Liver (tissue), 9 donors: ENCODE results near the gene PYCARD. TPM values are rescaled to one million over a fixed set of nuclear protein-coding genes. Genes with fewer than 3 reads are reported as not detected.

Experiments used
- DNase-seq: peaks from one replicate; pipeline ENCODE4 v3.0.0-alpha.2; 2017; ENCODE audit warnings: low spot score
- H3K27ac ChIP-seq, 2 donors: one replicate each; pipeline ENCODE4 v1.7.0; 2013; ENCODE audit warnings: inconsistent platforms in 2 of 2, low read length in 2 of 2, control low read depth in 1 of 2, low read depth in 1 of 2, mild to moderate bottlenecking in 1 of 2
- H3K27me3 ChIP-seq, 4 donors: one replicate each; pipeline versions ENCODE4 v1.6.1 to v1.7.0; 2013; ENCODE audit warnings: low read length in 3 of 4, inconsistent platforms in 1 of 4, mild to moderate bottlenecking in 1 of 4, moderate library complexity in 1 of 4; ENCODE audit not compliant: control insufficient read depth in 4 of 4, insufficient read depth in 4 of 4
- H3K36me3 ChIP-seq, 4 donors: one replicate each; pipeline versions ENCODE4 v1.6.1 to v1.7.0; 2013; ENCODE audit warnings: low read length in 3 of 4, mild to moderate bottlenecking in 3 of 4, low read depth in 1 of 4, moderate library complexity in 1 of 4; ENCODE audit not compliant: control insufficient read depth in 4 of 4, insufficient read depth in 3 of 4
- H3K4me1 ChIP-seq, 4 donors: one replicate each; pipeline versions ENCODE4 v1.6.1 to v1.7.0; 2013; ENCODE audit warnings: low read length in 3 of 4, mild to moderate bottlenecking in 3 of 4, moderate library complexity in 1 of 4; ENCODE audit not compliant: control insufficient read depth in 4 of 4, insufficient read depth in 4 of 4
- H3K4me3 ChIP-seq, 3 donors: one replicate each; pipeline versions ENCODE4 v1.6.1 to v1.7.0; 2013; ENCODE audit warnings: low read length in 3 of 3, control low read depth in 1 of 3, low read depth in 1 of 3, mild to moderate bottlenecking in 1 of 3
- H3K9ac ChIP-seq, 2 donors: one replicate each; pipeline ENCODE4 v1.7.0; 2013; ENCODE audit warnings: low read length in 2 of 2, mild to moderate bottlenecking in 2 of 2, moderate library complexity in 2 of 2, control low read depth in 1 of 2, low read depth in 1 of 2
- H3K9me3 ChIP-seq, 4 donors: one replicate each; pipeline versions ENCODE4 v1.6.1 to v1.7.0; 2013; ENCODE audit warnings: low read length in 3 of 4; ENCODE audit not compliant: control insufficient read depth in 4 of 4
- EGR1 ChIP-seq, 2 donors: IDR thresholded peaks; 2 replicates each; pipeline ENCODE4 v1.6.1; 2016 to 2018; ENCODE audit warnings: antibody characterized with exemption in 2 of 2, low read depth in 2 of 2
- FOXA1 ChIP-seq: IDR thresholded peaks from 2 replicates; pipeline ENCODE4 v1.6.1; 2016; ENCODE audit warnings: antibody characterized with exemption
- FOXA2 ChIP-seq: IDR thresholded peaks from 2 replicates; pipeline ENCODE4 v1.6.1; 2016; ENCODE audit warnings: antibody characterized with exemption
- GABPA ChIP-seq, 2 donors: IDR thresholded peaks in 1 of 2; conservative IDR thresholded peaks in 1 of 2; 2 replicates each; pipeline ENCODE4 v1.6.1; 2016; ENCODE audit warnings: antibody characterized with exemption in 2 of 2, mild to moderate bottlenecking in 1 of 2, moderate library complexity in 1 of 2
- HNF4A ChIP-seq, 2 donors: conservative IDR thresholded peaks; 2 replicates each; pipeline ENCODE4 v1.6.1; 2016; ENCODE audit warnings: antibody characterized with exemption in 2 of 2, mild to moderate bottlenecking in 2 of 2
- HNF4G ChIP-seq: IDR thresholded peaks from 2 replicates; pipeline ENCODE4 v1.6.1; 2016; ENCODE audit warnings: antibody characterized with exemption
- JUND ChIP-seq, 2 donors: IDR thresholded peaks; 2 replicates each; pipeline ENCODE4 v1.6.1; 2016; ENCODE audit warnings: antibody characterized with exemption in 2 of 2
- MAX ChIP-seq: IDR thresholded peaks from 2 replicates; pipeline ENCODE4 v1.6.1; 2016; ENCODE audit warnings: antibody characterized with exemption
- NR2F2 ChIP-seq: IDR thresholded peaks from 2 replicates; pipeline ENCODE4 v1.6.1; 2016; ENCODE audit warnings: antibody characterized with exemption
- RAD21 ChIP-seq, 2 donors: IDR thresholded peaks; 2 replicates each; pipeline ENCODE4 v1.6.1; 2016; ENCODE audit warnings: antibody characterized with exemption in 2 of 2, mild to moderate bottlenecking in 2 of 2
- RXRA ChIP-seq, 2 donors: IDR thresholded peaks; 2 replicates each; pipeline ENCODE4 v1.6.1; 2017 to 2018; ENCODE audit warnings: antibody characterized with exemption in 2 of 2, mild to moderate bottlenecking in 1 of 2
- SP1 ChIP-seq: IDR thresholded peaks from 2 replicates; pipeline ENCODE4 v1.6.1; 2018; ENCODE audit warnings: antibody characterized with exemption, mild to moderate bottlenecking
- TAF1 ChIP-seq: conservative IDR thresholded peaks from 2 replicates; pipeline ENCODE4 v1.6.1; 2016; ENCODE audit warnings: antibody characterized with exemption, mild to moderate bottlenecking
- YY1 ChIP-seq: IDR thresholded peaks from 2 replicates; pipeline ENCODE4 v1.6.1; 2016; ENCODE audit warnings: antibody characterized with exemption, mild to moderate bottlenecking
- ZBTB33 ChIP-seq: IDR thresholded peaks from 2 replicates; pipeline ENCODE4 v1.6.1; 2016; ENCODE audit warnings: antibody characterized with exemption
- WGBS: extraction: QIAGEN DNeasy Blood & Tissue Kit; methylation state at CpG from one replicate; pipeline ENCODE4 v1.1.7; 2013; 5-methylcytosine and 5-hydroxymethylcytosine counted together
- polyA plus RNA-seq, 2 donors: library from polyadenylated mRNA; stranded (reverse) in 1 of 2; unstranded in 1 of 2; fragments of 200-250 nt in 1 of 2; fragments of >200 nt in 1 of 2; fragmentation: Nextera tagmentation in 1 of 2; extraction: Ambion mirVana in 1 of 2; gene quantifications; one replicate each; pipeline versions ENCODE4 v1.2.1 to v1.2.3, GENCODE V29; 2013 to 2015
- total RNA-seq, 2 donors: library from RNA; depleted of rRNA; stranded (reverse); fragments of >200 nt; gene quantifications; one replicate each; pipeline ENCODE4 v1.2.3, GENCODE V29; 2014
- TF ChIP-seq, protein P1 (sequence below): IDR thresholded peaks from 2 replicates; pipeline ENCODE4 v1.6.1; 2016; ENCODE audit warnings: antibody characterized with exemption
- TF ChIP-seq, protein P2 (sequence below): fragments of 150-350 bp; IDR thresholded peaks from 2 replicates; pipeline ENCODE4 v1.5.1; 2017; ENCODE audit warnings: improper control_type of control experiment, low read depth, low read length; ENCODE audit not compliant: missing input control
- donor health status: healthy.
- donor health status: healthy.
- donor health status: healthy.
- donor health status: healthy.
- donor health status: healthy.

Gene PYCARD
- total and polyA plus RNA-seq, 4 donors, result 6.7 to 35.9 (median 10.8) TPM

DNA sequence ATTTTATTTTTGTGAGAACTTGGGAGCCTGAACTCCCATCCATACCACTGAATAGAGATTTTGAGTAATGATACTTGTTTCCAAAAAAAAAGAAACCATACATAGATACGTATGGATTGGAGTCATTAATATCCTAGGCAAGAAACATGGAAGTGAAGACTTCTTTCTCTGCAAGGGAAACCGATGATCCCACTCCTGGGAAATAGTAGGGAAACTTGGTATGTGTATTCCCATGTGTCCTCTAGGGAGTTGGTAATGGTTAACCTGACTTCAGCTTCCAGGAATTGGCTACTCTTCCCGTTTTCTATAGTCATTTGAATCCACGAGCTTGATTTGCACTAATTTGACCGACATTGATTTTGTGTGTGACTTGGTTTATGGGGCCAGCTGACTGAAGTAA, 17.2 kb downstream of the PYCARD start:
- H3K27ac ChIP-seq, result no peak overlapping the region
- no peak overlapping the region for H3K9ac ChIP-seq
- no peak for TF ChIP-seq FOXA2
- no peak for TF ChIP-seq EGR1 (IDR thresholded peaks at IDR 0.05; ENCODE audit: low read depth in 2 of 2)
- no peak for TF ChIP-seq GABPA (IDR thresholded peaks at IDR 0.05 in 1 of 2, conservative IDR thresholded peaks at IDR 0.05 in 1 of 2)
- no peak for TF ChIP-seq MAX
- no peak for TF ChIP-seq SP1
- no peak for TF ChIP-seq NR2F2
- TF ChIP-seq FOXA1, result no peak
- TF ChIP-seq RAD21 (IDR thresholded peaks at IDR 0.05), result no peak
- TF ChIP-seq RXRA (IDR thresholded peaks at IDR 0.05), result no peak
- no peak for DNase-seq
- H3K27me3 ChIP-seq, result no peaks in the 10 kb centered on the region
- 63% methylated on average over 5 of the region's 5 CpGs for WGBS
- no peak overlapping the region for H3K4me3 ChIP-seq
- H3K36me3 ChIP-seq, result peaks cover 17 to 72% (median 70%) of the 10 kb centered on the region in 4 donors
- H3K9me3 ChIP-seq, result no peaks in the 10 kb centered on the region
- peaks cover 7 to 28% (median 20%) of the 10 kb centered on the region in 4 donors for H3K4me1 ChIP-seq

DNA sequence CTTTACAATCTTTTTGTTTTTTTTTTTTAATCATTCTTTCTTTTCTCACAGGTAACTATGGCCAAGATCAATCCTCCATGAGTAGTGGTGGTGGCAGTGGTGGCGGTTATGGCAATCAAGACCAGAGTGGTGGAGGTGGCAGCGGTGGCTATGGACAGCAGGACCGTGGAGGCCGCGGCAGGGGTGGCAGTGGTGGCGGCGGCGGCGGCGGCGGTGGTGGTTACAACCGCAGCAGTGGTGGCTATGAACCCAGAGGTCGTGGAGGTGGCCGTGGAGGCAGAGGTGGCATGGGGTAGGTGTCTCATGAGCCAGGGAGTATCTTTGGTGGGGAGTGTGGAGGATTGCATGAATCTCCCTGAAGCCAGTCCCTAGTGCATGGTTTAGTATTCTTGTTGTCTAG, 17.7 kb downstream of the PYCARD start:
- H3K4me3 ChIP-seq, result no peak overlapping the region
- no peak overlapping the region for H3K27ac ChIP-seq
- 94% methylated on average over 14 of the region's 14 CpGs for WGBS
- no peaks in the 10 kb centered on the region for H3K9me3 ChIP-seq
- H3K27me3 ChIP-seq, result no peaks in the 10 kb centered on the region
- H3K36me3 ChIP-seq, result peaks cover 16 to 68% (median 65%) of the 10 kb centered on the region in 4 donors
- DNase-seq, result no peak
- TF ChIP-seq SP1 (no peak), MAX (no peak), JUND (IDR thresholded peaks at IDR 0.05) (no peak), FOXA1 (no peak), HNF4G (no peak), FOXA2 (no peak), RAD21 (IDR thresholded peaks at IDR 0.05) (no peak), YY1 (no peak), EGR1 (IDR thresholded peaks at IDR 0.05; ENCODE audit: low read depth in 2 of 2) (no peak), RXRA (IDR thresholded peaks at IDR 0.05) (no peak), TAF1 (no peak), GABPA (IDR thresholded peaks at IDR 0.05 in 1 of 2, conservative IDR thresholded peaks at IDR 0.05 in 1 of 2) (no peak), NR2F2 (no peak), ZBTB33 (no peak), HNF4A (conservative IDR thresholded peaks at IDR 0.05) (no peak)
- TF ChIP-seq, protein P1, sequence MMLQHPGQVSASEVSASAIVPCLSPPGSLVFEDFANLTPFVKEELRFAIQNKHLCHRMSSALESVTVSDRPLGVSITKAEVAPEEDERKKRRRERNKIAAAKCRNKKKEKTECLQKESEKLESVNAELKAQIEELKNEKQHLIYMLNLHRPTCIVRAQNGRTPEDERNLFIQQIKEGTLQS, result no peak
- TF ChIP-seq, protein P2, sequence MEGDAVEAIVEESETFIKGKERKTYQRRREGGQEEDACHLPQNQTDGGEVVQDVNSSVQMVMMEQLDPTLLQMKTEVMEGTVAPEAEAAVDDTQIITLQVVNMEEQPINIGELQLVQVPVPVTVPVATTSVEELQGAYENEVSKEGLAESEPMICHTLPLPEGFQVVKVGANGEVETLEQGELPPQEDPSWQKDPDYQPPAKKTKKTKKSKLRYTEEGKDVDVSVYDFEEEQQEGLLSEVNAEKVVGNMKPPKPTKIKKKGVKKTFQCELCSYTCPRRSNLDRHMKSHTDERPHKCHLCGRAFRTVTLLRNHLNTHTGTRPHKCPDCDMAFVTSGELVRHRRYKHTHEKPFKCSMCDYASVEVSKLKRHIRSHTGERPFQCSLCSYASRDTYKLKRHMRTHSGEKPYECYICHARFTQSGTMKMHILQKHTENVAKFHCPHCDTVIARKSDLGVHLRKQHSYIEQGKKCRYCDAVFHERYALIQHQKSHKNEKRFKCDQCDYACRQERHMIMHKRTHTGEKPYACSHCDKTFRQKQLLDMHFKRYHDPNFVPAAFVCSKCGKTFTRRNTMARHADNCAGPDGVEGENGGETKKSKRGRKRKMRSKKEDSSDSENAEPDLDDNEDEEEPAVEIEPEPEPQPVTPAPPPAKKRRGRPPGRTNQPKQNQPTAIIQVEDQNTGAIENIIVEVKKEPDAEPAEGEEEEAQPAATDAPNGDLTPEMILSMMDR, result no peak
- no peak overlapping the region for H3K9ac ChIP-seq
- H3K4me1 ChIP-seq, result peaks cover 7 to 28% (median 20%) of the 10 kb centered on the region in 4 donors
